Measurements from ENCODE around the gene PLEKHM2. TPM values are rescaled to one million over a fixed set of nuclear protein-coding genes. Genes with fewer than 3 reads are reported as not detected.

The PLEKHM2 gene
- total and polyA plus RNA-seq, 2 of the 8 experiments (the other 6 are each of a cell fraction or from before 2014, with no cell fraction given): 38.3 to 47.6 TPM

GRCh38 chr1:15639931-15640330 lies 44.2 kb upstream of the PLEKHM2 start (continued):
- no peak for TF ChIP-seq CHD7 (IDR thresholded peaks at IDR 0.05; ENCODE audit: insufficient replicate concordance, low read length)
- TF ChIP-seq YY1 (IDR thresholded peaks at IDR 0.05; ENCODE audit: low read depth, low read length): no peak
- TF ChIP-seq CBX5 (IDR thresholded peaks at IDR 0.05; ENCODE audit: low read depth, low read length): no peak
- TF ChIP-seq ASH2L (IDR thresholded peaks at IDR 0.05; ENCODE audit: low read length): no peak
- no peak for TF ChIP-seq SUZ12 (IDR thresholded peaks at IDR 0.05; ENCODE audit: low read length)
- TF ChIP-seq BACH1 (IDR thresholded peaks at IDR 0.05; ENCODE audit: low read length): no peak
- no peak for TF ChIP-seq JUND (IDR thresholded peaks at IDR 0.05; ENCODE audit: low read length)
- TF ChIP-seq CREB1 (IDR thresholded peaks at IDR 0.05): no peak
- no peak for TF ChIP-seq BCL11A (IDR thresholded peaks at IDR 0.05; ENCODE audit: low read depth in 2 of 2, low read length in 2 of 2)
- TF ChIP-seq HDAC2 (IDR thresholded peaks at IDR 0.05; ENCODE audit: borderline replicate concordance in 1 of 2, low read depth in 2 of 2, low read length in 2 of 2): no peak
- TF ChIP-seq RNF2 (IDR thresholded peaks at IDR 0.05; ENCODE audit: borderline replicate concordance, low read depth, low read length, missing control alignments, poor library complexity, severe bottlenecking): no peak
- TF ChIP-seq KDM5A (IDR thresholded peaks at IDR 0.05; ENCODE audit: low read length): no peak
- TF ChIP-seq POLR2A (IDR thresholded peaks at IDR 0.05; ENCODE audit: control extremely low read depth in 1 of 2, low read depth in 2 of 2, low read length in 2 of 2): no peak

All from H1 (cell line).